Right atrium auricular region (tissue), 2 donors: Measurements from ENCODE around the gene DDX28. TPM values are rescaled to one million over a fixed set of nuclear protein-coding genes. Genes with fewer than 3 reads are reported as not detected.
"Not testable (repeated sequence)": the region's sequence is repeated elsewhere in the genome, so short reads cannot be mapped to it uniquely, and the experiment has no call there.

Experiments
- DNase-seq: peaks from one replicate; pipeline ENCODE4 v3.0.0-alpha.2; 2019; ENCODE audit warnings: low spot score
- H3K27ac ChIP-seq, 2 donors: fragments of 200-600 bp; sonication (generic); 1 replicate in 1 of 2; 2 replicates in 1 of 2; pipeline ENCODE4 v1.5.1; 2016 to 2019
- H3K27me3 ChIP-seq, 2 donors: fragments of 200-600 bp; sonication (generic); one replicate each; pipeline versions ENCODE4 v1.5.1 to v1.6.0; 2017 to 2019
- H3K36me3 ChIP-seq: fragments of 200-600 bp; sonication (generic); one replicate; pipeline ENCODE4 v1.5.1; 2016
- H3K4me1 ChIP-seq, 2 donors: fragments of 200-600 bp; sonication (generic); one replicate each; pipeline versions ENCODE4 v1.5.1 to v1.6.0; 2017 to 2019
- H3K4me3 ChIP-seq, 2 donors: fragments of 200-600 bp; sonication (generic); 1 replicate in 1 of 2; 2 replicates in 1 of 2; pipeline ENCODE4 v1.5.1; 2017 to 2019; ENCODE audit warnings: mild to moderate bottlenecking in 1 of 2, moderate library complexity in 1 of 2
- H3K9me3 ChIP-seq, 2 donors: fragments of 200-600 bp; sonication (generic); one replicate each; pipeline ENCODE4 v1.5.1; 2019
- total RNA-seq, 2 donors: library from RNA; depleted of rRNA; stranded (reverse); fragments of >200 nt; gene quantifications; one replicate each; pipeline ENCODE4 v1.1.0, GENCODE V29; 2016
- TF ChIP-seq, protein P1 (sequence below), 2 donors: fragments of 200-600 bp; sonication (generic); IDR thresholded peaks; one replicate each; pipeline ENCODE4 v1.5.1; 2019; ENCODE audit warnings: antibody characterized with exemption in 2 of 2

The DDX28 gene
- total RNA-seq, 2 donors from 2014 or later: 4.3 to 4.8 TPM

DNA sequence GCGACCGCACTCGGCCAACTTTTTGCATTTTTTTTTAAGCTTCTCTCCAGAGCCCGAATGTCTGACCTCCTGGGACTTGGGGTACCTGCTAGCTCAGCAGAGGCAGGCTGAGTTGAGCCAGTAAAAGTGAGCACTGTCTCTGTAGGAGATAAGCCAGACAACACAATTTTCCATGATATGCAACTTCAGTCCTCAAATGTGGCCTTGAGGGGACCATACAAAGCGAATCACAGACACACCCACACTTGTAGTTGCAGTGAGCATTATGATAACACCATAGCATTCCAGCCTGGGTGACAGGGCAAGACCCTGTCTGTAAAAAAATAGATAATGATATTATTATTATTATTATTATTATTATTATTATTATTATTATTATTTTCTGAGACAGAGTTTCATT lies 26.4 kb downstream of the DDX28 start:
- Histone ChIP-seq H3K4me1 (peaks cover 0 to 19% of the 10 kb centered on the region in 2 donors), H3K27me3 (no peaks in the 10 kb centered on the region), H3K27ac (no peak overlapping the region), H3K36me3 (no peaks in the 10 kb centered on the region), H3K9me3 (no peaks in the 10 kb centered on the region), H3K4me3 (no peak overlapping the region)
- no peak for DNase-seq
- TF ChIP-seq, protein P1, sequence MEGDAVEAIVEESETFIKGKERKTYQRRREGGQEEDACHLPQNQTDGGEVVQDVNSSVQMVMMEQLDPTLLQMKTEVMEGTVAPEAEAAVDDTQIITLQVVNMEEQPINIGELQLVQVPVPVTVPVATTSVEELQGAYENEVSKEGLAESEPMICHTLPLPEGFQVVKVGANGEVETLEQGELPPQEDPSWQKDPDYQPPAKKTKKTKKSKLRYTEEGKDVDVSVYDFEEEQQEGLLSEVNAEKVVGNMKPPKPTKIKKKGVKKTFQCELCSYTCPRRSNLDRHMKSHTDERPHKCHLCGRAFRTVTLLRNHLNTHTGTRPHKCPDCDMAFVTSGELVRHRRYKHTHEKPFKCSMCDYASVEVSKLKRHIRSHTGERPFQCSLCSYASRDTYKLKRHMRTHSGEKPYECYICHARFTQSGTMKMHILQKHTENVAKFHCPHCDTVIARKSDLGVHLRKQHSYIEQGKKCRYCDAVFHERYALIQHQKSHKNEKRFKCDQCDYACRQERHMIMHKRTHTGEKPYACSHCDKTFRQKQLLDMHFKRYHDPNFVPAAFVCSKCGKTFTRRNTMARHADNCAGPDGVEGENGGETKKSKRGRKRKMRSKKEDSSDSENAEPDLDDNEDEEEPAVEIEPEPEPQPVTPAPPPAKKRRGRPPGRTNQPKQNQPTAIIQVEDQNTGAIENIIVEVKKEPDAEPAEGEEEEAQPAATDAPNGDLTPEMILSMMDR (IDR thresholded peaks at IDR 0.05): no peak

DNA sequence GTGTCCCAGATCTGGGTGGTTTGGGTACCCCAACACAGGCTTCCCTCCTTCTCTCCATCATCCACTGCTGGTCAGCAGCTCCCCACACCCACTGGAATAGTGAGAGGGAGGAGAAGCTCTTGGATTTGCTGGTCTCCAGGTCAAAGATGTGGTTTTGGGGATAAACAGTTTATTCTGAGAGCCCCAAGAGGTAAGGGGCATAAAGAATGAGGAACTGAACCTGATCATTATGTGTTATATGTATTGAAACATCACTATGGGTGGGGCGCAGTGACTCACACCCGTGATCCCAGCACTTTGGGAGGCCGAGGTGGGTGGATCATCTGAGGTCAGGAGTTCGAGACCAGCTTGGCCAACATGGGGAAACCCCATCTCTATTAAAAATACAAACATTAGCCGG lies 27.6 kb downstream of the DDX28 start:
- Histone ChIP-seq H3K4me1 (peaks cover 0 to 19% of the 10 kb centered on the region in 2 donors), H3K36me3 (no peaks in the 10 kb centered on the region), H3K27ac (no peak overlapping the region), H3K9me3 (no peaks in the 10 kb centered on the region), H3K27me3 (no peaks in the 10 kb centered on the region), H3K4me3 (no peak overlapping the region)
- no peak for DNase-seq
- TF ChIP-seq, protein P1 (IDR thresholded peaks at IDR 0.05): no peak

DNA sequence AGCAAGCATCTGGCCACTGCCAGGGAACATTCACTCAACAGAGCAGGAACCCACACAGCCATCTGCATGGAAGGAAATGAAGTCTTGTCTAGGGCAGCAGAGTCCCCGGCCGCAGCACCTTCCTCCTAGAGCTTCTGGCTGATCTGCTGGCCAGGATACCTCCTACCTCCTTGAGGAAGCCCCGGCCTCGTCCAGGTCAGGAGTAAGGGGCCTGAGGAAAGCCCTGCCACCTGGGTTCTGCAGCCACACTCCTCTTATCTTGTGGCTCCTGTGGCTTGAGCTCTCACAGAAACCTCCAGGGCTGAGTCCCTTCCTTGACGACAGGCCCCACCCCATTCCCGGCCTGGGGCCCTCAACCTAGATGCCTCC lies 29.0 kb downstream of the DDX28 start:
- Histone ChIP-seq H3K4me1 (peaks cover 0 to 13% of the 10 kb centered on the region in 2 donors), H3K27ac (peak overlapping the region; percentile 67 to 79)
- not testable (repeated sequence) for H3K36me3 ChIP-seq, H3K27me3 ChIP-seq, H3K9me3 ChIP-seq, H3K4me3 ChIP-seq, DNase-seq

DNA sequence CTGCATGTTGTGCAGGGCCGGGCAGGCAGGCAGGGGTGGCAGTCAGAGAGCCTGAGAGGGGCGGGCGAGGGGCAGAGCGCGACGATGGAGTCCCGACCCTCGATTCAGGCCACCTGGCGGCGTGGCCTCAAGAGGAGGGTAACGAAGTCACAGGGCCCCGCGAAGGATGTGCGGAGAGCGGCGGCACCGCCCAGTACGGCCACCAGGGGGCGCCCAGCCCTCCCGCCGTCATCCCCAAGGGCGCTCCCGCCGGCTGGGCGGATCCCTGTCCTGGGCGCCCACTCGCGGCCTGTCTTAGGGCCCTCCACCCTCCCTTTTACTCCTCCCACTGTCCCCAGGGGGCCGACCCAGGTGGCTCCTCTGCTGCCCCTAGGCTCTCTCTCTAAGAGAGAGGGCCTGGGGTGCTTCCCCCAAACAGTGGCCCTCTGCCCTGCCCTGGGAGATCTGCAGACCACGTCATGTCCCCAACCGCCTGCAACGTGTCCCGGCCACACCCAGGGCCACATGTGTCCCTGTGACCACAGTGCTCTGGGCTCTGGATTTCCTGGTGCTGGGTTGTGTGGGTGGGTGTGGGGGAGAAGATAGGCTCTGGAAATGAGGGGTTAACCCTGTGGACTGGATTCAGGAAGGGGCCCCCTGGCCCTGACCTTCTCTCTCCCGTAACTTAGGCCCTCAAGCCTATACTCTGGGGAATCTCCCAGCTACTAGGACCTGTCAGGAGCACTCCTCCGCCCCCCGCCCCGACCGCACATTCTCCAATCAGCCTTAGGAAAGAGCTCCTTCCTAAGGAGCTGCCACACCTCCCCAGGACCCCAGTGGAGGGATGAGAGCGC lies 29.6 kb downstream of the DDX28 start:
- Histone ChIP-seq H3K27ac (peak overlapping the region; percentile 67 to 79), H3K27me3 (no peaks in the 10 kb centered on the region), H3K9me3 (no peaks in the 10 kb centered on the region), H3K36me3 (no peaks in the 10 kb centered on the region), H3K4me3 (peak overlapping the region; percentile 26 to 44), H3K4me1 (peaks cover 0 to 13% of the 10 kb centered on the region in 2 donors)
- DNase-seq: peak; percentile 79
- TF ChIP-seq, protein P1 (IDR thresholded peaks at IDR 0.05): peak; percentile 100

DNA sequence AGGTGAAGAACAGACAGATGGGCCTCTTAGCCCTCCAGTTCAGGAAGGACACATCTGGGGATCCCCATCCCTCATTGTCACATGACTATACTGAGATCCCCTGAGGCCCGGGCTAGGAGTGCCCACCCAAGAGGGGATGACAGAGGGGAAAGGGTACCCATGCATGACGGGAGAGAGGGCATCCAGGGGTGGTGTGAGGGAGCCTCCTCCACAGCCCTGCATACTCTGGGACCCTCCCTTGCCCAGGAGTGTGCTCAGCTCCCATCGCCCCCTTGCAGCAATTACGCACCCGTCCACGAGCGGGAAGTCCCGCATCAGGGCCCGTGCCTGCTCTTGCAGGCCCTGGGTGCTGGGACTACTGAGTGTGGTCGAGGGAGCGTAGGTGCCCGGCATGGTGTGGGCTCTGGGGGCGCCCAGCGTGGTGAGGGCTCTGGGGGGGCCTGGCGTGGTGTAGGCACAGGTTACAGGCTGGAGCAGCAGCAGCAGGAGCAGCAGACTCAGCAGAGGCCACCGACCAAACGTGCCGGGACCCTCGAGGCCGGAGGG lies 30.3 kb downstream of the DDX28 start:
- no peaks in the 10 kb centered on the region for H3K27me3 ChIP-seq
- H3K4me3 ChIP-seq: peak overlapping the region in 1 of 2 donors; percentile 44
- no peaks in the 10 kb centered on the region for H3K36me3 ChIP-seq
- no peak for DNase-seq
- H3K4me1 ChIP-seq: peaks cover 0 to 13% of the 10 kb centered on the region in 2 donors
- TF ChIP-seq, protein P1 (IDR thresholded peaks at IDR 0.05): no peak
- no peaks in the 10 kb centered on the region for H3K9me3 ChIP-seq
- H3K27ac ChIP-seq: peak overlapping the region in 1 of 2 donors; percentile 79

DNA sequence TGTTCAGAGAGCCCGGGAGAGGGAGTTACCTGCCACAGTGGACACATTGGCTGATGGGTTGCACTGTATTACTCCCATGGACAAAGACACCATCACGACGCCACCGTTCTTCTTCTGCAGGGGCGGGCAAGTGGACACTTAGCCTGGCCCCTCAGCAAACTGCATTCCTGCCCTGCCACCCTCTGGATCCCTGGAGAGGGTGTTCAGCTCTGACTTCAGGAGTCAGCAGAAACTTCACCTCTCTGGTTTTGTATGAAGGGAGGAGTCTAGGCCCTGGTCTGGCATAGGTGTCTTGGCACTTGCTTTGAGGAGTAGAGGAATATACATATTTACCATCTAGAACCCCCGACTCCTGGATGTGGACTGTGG lies 33.0 kb downstream of the DDX28 start:
- Histone ChIP-seq H3K4me3 (no peak overlapping the region), H3K9me3 (no peaks in the 10 kb centered on the region), H3K36me3 (no peaks in the 10 kb centered on the region), H3K27ac (no peak overlapping the region), H3K27me3 (no peaks in the 10 kb centered on the region), H3K4me1 (peaks cover 0 to 21% of the 10 kb centered on the region in 2 donors)
- no peak for DNase-seq
- TF ChIP-seq, protein P1 (IDR thresholded peaks at IDR 0.05): no peak
